Lower leg skin (tissue), 3 donors: ENCODE measurements around the gene LRBA.

Source experiments
- POLR2A ChIP-seq, 2 donors: fragments of 450-650 bp; IDR thresholded peaks; one replicate each; pipeline ENCODE4 v1.6.1; 2016 to 2017; ENCODE audit warnings: antibody characterized with exemption in 2 of 2, mild to moderate bottlenecking in 1 of 2, moderate library complexity in 1 of 2
- TF ChIP-seq, protein P1 (sequence below), 3 donors: fragments of 450-650 bp; IDR thresholded peaks; one replicate each; pipeline ENCODE4 v1.5.1; 2016; ENCODE audit warnings: antibody characterized with exemption in 3 of 3, mild to moderate bottlenecking in 3 of 3, moderate library complexity in 2 of 3

DNA sequence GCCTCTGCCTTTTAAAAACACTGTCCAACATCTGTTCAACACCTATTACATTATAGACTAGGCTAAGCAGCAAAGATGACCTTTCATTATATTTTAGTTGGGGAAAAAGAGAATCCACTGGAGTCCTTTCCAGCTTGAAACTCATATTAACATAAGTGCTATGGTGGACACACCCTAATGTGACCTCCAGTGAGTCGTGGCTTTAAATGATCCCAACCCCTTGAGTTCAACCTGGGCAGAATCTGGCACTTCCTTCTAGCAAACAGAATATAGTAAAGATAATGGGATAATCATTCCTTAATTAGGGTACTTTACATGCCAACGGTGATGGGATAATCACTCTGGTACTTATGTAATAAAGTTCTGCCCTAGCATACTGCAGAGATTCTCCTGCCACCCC, 270.5 kb downstream of the LRBA start:
- TF ChIP-seq, protein P1, sequence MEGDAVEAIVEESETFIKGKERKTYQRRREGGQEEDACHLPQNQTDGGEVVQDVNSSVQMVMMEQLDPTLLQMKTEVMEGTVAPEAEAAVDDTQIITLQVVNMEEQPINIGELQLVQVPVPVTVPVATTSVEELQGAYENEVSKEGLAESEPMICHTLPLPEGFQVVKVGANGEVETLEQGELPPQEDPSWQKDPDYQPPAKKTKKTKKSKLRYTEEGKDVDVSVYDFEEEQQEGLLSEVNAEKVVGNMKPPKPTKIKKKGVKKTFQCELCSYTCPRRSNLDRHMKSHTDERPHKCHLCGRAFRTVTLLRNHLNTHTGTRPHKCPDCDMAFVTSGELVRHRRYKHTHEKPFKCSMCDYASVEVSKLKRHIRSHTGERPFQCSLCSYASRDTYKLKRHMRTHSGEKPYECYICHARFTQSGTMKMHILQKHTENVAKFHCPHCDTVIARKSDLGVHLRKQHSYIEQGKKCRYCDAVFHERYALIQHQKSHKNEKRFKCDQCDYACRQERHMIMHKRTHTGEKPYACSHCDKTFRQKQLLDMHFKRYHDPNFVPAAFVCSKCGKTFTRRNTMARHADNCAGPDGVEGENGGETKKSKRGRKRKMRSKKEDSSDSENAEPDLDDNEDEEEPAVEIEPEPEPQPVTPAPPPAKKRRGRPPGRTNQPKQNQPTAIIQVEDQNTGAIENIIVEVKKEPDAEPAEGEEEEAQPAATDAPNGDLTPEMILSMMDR (IDR thresholded peaks at IDR 0.05), result no peak
- no peak for TF ChIP-seq POLR2A (IDR thresholded peaks at IDR 0.05)
